WTC11 (cell line): ENCODE measurements around the gene LIN9.

ENCODE experiments used
- FOXK1 ChIP-seq: sonication (generic); formaldehyde crosslinking; IDR thresholded peaks from 2 replicates; pipeline ENCODE4 v1.8.0; 2022; ENCODE audit warnings: mild to moderate bottlenecking, moderate library complexity, missing genetic modification reagents
- RELA ChIP-seq: sonication (generic); formaldehyde crosslinking; IDR thresholded peaks from 2 replicates; pipeline ENCODE4 v1.8.1; 2022; ENCODE audit warnings: missing genetic modification reagents, mild to moderate bottlenecking, borderline replicate concordance
- TEAD4 ChIP-seq: sonication (generic); formaldehyde crosslinking; IDR thresholded peaks from 2 replicates; pipeline ENCODE4 v1.8.0; 2022; ENCODE audit warnings: mild to moderate bottlenecking, missing genetic modification reagents
- TF ChIP-seq, protein P1 (sequence below): fragments of 200-600 bp; IDR thresholded peaks from 2 replicates; pipeline ENCODE4 v1.8.0; 2022; ENCODE audit warnings: antibody characterized with exemption
- TF ChIP-seq, protein P2 (sequence below): sonication (generic); formaldehyde crosslinking; IDR thresholded peaks from 2 replicates; pipeline ENCODE4 v1.8.1; 2022; ENCODE audit warnings: low read depth, missing genetic modification reagents, borderline replicate concordance

DNA sequence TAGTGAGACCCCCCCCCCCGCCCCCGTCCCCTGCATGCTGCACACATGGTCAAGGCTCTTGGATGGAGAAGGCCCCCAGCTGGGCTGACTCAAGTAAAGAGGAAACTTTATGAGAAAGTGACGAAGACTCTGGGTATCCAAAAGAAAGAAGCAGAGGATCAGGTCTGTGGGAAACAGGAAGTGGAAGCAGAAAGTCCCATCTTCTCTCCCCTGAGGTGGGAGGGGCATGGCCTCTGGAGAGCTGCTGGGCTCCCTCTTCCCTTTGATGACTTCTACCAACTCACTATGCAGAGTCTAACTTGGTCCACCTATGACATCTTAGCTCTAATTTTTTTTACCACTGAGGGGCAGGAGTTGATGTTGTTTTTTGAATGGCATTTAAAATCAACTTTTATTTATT is 42.7 kb upstream of the LIN9 start:
- TF ChIP-seq TEAD4 (CRISPR knock-in tag), result no peak
- no peak for TF ChIP-seq RELA
- TF ChIP-seq, protein P1, sequence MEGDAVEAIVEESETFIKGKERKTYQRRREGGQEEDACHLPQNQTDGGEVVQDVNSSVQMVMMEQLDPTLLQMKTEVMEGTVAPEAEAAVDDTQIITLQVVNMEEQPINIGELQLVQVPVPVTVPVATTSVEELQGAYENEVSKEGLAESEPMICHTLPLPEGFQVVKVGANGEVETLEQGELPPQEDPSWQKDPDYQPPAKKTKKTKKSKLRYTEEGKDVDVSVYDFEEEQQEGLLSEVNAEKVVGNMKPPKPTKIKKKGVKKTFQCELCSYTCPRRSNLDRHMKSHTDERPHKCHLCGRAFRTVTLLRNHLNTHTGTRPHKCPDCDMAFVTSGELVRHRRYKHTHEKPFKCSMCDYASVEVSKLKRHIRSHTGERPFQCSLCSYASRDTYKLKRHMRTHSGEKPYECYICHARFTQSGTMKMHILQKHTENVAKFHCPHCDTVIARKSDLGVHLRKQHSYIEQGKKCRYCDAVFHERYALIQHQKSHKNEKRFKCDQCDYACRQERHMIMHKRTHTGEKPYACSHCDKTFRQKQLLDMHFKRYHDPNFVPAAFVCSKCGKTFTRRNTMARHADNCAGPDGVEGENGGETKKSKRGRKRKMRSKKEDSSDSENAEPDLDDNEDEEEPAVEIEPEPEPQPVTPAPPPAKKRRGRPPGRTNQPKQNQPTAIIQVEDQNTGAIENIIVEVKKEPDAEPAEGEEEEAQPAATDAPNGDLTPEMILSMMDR, result no peak
- TF ChIP-seq FOXK1 (CRISPR knock-in tag), result no peak
- TF ChIP-seq, protein P2, sequence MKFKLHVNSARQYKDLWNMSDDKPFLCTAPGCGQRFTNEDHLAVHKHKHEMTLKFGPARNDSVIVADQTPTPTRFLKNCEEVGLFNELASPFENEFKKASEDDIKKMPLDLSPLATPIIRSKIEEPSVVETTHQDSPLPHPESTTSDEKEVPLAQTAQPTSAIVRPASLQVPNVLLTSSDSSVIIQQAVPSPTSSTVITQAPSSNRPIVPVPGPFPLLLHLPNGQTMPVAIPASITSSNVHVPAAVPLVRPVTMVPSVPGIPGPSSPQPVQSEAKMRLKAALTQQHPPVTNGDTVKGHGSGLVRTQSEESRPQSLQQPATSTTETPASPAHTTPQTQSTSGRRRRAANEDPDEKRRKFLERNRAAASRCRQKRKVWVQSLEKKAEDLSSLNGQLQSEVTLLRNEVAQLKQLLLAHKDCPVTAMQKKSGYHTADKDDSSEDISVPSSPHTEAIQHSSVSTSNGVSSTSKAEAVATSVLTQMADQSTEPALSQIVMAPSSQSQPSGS (CRISPR knock-in tag), result no peak
